ENCODE data around the gene RERG. TPM values are rescaled to one million over a fixed set of nuclear protein-coding genes. Genes with fewer than 3 reads are reported as not detected.

Gene RERG
- total RNA-seq, 1 donor from 2014 or later: 2.2 TPM

DNA sequence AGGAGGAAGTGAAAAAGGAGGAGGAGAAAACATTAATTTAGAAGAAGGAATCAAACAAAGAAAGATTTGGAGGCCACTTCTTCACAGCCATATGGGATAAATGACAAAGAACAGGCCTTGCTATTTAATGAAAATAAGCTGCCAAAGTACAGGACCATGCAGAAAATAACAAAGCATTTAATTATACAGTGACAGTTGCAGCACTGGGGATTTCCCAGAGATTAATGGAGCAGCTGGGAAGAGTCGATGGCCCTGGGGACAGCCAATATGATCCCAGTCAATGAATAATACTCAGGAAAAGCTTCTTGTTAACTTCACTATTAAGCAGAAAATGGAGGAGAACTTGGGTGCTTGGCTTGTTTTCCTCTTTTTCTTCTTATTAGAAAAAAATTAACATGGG lies 34.6 kb downstream of the RERG start:
- DNase-seq: no peak

GRCh38 chr12:15184484-15184883 lies 36.7 kb downstream of the RERG start:
- DNase-seq: no peak

- DNase-seq: no peak
These were observed 37.4 kb downstream of the RERG start for GRCh38 chr12:15183821-15184220.

- DNase-seq: no peak
These were observed 40.1 kb downstream of the RERG start for GRCh38 chr12:15181017-15181683.

GRCh38 chr12:15180325-15180724 lies 40.9 kb downstream of the RERG start:
- DNase-seq: no peak

GRCh38 chr12:15179672-15180071 lies 41.5 kb downstream of the RERG start:
- no peak for DNase-seq

- no peak for DNase-seq
These were observed 48.1 kb downstream of the RERG start for GRCh38 chr12:15173142-15173541.

GRCh38 chr12:15172060-15172822 lies 49.0 kb downstream of the RERG start:
- no peak for DNase-seq

DNA sequence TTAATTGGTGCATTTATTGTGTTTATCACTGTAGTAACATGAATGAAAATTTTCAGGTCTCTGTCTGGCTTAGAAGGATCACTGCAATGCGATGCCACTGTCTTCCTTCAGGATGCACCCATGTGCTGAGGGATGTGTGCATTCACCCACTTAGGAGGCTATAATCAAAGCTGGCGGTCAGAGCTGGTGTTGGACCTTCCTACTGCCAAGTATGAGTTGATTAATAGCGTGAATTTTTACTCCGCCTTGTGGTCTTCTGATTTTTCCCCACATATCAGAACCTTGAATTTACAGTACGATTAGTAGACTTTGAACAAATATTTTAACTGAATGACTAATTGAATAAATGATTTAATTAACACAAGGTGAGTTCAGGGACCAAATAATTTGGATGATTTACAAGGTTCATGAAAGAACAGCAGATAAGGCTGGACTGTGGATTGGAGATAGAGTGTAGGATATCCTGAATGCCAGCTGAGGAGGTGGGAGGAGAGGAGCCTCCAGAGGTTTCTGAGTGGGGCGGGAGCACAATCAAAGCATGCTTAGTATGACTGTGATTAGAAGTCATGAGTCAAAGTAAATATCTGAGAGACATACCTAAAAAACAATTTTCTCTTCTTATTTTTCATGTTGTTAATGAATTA lies 50.1 kb downstream of the RERG start:
- DNase-seq: no peak

GRCh38 chr12:15168026-15168678 lies 53.1 kb downstream of the RERG start:
- no peak for DNase-seq

GRCh38 chr12:15165012-15165659 lies 56.1 kb downstream of the RERG start:
- peak; percentile 16 for DNase-seq

- DNase-seq: no peak
These were observed 57.9 kb downstream of the RERG start for GRCh38 chr12:15163030-15163976.

DNA sequence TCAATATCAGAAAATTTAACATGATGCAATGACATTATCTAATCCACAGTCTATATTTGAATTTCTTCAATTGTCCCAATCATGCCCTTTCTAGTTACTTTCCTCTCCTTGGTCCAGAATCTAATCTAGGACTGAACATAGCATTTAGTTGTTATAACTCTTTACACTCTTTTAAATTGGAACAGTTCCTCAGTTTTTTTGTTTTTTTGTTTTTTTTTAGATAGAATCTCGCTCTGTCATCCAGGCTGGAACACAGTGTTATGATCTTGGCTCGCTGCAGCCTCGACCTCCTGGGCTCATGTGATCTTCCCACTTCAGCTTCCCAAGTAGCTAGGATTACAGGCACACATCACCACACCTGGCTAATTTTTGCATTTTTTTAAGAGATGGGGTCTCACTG lies 63.1 kb downstream of the RERG start:
- no peak for DNase-seq

GRCh38 chr12:15157269-15157671 lies 63.9 kb downstream of the RERG start:
- no peak for DNase-seq

DNA sequence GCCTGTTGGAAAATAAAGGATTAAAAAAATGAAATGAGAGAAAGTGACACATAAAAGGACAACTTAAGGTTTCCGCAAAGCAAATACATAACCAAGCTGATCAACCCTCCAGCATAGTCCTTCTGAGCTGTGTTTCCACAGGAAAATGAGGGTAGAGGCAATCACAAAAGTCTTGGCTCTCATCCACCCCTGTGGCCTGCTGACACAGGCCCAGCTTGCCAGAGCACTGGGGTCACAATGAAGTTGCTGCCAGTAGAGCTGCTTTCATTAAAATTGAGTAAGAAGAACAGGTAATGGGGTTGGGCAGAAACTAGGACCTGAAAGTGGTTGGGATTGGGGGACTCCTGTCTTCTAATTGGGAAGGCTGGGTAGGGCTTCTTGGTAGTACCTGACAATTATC lies 65.9 kb downstream of the RERG start:
- no peak for DNase-seq

- DNase-seq: no peak
These were observed 67.1 kb downstream of the RERG start for GRCh38 chr12:15154103-15154502.

DNA sequence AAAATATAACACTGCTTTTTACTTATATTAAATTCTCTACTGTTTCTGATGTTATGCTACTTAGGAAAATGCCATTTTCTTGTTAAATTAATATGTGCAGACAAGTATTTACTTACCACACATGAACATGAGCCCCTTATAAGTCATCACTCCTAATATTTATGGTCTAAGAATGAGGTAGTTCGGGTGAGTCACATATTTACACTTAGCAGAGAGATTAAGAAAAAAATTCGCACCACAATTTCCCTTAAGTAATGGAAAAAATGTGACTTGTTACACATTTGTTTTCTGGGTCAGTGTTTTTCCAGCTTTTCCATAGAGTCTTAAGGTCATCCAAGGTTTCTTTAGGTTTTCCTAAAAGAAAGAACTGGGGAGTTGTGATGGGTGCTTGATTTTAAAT lies 68.3 kb downstream of the RERG start:
- DNase-seq: no peak

- DNase-seq: no peak
These were observed 68.8 kb downstream of the RERG start for GRCh38 chr12:15152456-15152855.

DNA sequence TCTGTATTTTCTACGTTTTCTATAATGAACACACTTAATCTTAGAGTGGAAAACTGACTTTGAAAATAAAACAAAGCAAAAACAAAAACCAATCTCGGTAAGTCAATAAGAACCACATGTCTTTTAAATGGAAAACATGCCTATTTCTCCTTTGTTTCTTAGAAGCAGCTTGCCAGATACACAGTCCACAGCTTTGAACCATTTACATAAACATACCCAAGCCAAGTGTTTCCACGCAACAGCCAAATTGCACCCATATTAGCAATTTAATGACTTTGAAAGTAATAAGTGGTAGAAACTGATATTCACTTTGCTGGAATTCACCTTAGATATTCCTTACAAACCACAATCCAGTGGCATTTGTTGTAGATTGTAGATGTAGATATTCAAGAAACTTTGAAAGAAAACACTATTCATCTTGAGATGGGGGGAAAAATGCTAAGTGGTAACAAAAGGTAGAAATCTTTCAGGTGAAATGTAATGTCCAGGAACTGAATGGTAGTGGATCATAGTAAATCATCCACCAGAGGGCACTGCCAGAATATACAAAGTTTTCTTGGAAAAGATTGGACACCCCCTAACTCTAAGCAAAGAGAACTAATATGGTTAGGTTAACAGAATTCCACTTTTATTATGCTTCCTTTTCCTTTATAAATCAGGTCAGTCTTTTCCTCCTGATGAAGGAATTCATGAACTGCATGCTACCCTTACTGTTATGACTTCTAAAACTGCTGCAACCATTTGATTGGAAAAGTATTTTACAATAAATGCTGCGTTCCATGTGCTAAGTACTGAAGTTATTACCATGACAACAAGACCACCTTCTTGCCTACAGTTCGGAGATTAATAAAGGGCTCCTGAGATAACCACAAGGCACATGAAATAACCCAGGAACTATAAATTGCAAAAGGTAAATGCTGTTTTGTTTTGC lies 69.8 kb downstream of the RERG start:
- no peak for DNase-seq

DNA sequence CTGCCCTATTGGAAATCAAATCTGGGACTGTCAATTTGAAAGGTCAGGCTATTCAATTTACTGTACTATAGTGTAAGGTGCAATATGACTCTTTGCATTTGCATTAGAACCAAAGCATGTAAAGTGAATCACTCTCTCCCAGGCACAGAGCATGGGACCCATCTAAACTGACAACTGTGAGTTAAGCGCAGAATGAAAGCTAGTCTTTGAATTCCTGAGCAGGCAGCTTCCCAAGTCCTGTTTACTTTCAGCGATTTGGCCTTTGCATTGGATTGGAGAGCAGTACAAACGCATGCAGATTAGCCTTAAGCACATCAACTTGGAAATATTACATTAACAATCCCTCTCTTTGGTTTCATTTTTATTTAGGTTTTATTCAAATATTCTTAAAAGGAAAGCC lies 74.6 kb downstream of the RERG start:
- DNase-seq: no peak
